CD4-positive, alpha-beta T cell treated with Interleukin-4 for 4 hours (primary cell): ENCODE data around the gene CCSAP.
A peak's percentile ranks its signal among the peaks of the same experiment; 100 is the strongest.

Source experiments
- DNase-seq: peaks from one replicate; pipeline ENCODE4 v3.0.0-alpha.2; 2020

Gene CCSAP

DNA sequence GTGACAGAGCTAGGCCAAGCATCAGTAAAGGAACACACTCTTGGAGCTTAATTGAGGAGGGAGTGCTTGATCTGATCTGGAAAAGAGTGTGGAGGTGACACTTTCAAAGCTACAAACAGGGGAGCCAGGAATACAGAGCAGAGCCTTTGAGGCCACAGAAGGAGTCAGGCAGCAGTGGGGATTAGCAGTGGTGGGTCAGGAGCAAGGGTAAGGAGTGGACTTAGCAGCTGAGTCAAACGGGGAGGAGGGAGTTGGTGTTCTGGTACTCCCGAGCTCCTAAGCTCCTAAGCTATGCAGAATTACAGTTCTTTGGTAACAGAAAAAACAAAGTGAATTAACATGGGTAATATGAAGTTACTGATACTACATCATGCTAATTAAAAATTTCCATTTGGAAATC is 57.4 kb downstream of the CCSAP start:
- DNase-seq, result no peak

DNA sequence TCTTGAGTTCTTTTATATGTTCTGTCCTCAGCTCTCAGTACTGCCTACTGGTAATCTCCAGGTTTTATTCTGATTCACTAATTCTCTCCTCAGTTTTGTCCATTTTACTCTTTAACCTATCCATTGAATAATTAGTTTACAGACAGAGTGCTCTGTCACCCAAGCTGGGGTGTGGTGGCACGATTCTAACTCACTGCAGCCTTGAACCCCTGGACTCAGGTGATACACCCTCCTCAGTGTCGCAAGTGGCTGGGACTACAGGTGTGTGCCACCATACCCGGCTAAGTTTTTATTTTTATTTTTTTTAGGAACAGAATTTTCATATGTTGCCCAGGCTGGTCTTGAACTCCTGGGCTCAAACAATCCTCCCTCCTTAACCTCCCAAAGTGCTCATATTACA is 58.0 kb downstream of the CCSAP start:
- DNase-seq, result no peak

DNA sequence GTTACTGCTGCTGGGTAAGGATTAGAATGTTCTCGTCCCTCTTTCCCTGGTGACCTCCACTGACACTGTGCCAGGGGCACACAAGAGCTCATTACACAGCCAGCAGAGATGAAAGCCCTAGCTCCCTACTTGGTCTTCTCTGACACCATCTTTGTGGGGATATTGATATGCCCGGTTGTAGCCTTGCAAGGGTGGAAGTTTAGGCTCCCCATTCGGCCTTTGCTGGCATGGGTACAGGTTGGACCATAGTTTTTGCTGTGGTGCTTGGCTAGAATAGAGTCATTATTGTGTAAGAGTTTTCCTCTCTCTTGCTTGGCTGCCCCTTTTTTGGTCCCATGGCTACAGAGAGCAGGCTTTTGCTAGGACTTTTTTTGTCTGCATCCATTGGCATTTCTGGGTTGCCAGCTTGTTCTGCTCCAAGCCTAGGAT is 59.6 kb downstream of the CCSAP start:
- no peak for DNase-seq

DNA sequence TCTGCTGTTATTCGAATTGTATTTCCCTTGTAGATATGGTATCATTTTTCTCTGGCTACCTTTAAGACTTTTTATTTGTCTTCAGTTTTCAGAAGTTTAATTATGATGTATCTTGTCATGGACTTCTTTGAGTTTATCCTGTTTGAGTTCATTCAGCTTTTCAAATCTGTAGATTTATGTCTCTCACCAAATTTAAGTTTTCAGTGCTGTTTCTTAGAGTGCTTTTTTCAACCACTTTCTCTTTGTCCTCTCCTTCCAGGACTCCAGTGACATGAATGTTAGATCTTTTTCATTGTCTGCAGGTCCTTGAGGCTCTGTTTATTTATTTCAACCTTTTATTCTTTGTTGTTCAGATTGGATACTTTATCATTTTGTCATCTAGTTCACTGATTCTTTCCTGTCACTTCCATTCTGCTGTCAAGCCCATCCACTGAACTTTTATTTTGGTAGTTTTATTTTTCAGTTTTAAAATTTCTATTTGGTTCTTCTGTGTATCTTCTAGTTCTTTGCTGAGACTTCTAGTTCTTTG is 60.5 kb downstream of the CCSAP start:
- no peak for DNase-seq

DNA sequence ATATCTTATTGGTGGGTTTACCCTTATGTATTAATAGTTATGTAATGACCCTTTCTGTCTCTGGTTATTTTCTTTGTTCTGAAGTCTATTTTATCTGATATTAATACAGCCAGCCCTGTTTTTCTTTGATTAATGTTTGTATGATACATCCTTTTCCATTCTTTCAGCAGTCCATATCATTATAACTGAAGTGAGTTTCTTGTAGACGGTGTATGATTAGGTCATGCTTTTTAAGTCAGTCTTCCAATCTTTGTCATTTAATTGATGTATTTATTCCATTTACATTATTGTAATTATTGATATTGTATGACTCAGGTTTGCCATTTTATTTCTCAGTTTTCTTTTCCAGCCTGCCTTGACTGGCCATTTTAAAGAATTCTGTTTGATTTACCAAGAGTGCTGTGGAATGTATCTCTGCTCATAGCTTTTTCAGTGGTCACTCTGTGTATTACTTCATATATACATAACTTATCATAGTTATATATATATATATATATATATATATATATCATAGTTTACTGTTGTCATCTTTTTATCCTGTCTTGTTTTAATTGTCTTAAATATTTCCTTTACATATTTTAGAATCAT is 61.4 kb downstream of the CCSAP start:
- DNase-seq, result no peak

DNA sequence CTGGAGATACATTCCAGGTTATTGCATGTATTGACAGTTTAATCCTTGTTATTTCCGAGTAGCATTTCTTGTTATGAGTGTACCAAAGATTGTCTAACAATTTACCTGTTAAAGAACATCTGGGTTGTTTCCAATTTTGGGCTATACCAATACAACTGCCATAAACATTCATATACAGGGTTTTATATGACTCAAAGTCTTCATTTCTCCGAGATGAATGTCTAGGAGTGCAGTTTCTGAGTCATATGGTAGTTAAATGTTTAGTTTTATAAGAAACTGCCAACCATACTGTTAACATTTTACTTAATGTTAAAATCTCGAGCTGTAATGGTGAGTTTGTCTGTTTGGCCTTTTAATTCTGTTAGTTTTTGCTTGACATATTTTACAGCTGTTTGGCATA is 61.9 kb downstream of the CCSAP start:
- DNase-seq, result no peak

DNA sequence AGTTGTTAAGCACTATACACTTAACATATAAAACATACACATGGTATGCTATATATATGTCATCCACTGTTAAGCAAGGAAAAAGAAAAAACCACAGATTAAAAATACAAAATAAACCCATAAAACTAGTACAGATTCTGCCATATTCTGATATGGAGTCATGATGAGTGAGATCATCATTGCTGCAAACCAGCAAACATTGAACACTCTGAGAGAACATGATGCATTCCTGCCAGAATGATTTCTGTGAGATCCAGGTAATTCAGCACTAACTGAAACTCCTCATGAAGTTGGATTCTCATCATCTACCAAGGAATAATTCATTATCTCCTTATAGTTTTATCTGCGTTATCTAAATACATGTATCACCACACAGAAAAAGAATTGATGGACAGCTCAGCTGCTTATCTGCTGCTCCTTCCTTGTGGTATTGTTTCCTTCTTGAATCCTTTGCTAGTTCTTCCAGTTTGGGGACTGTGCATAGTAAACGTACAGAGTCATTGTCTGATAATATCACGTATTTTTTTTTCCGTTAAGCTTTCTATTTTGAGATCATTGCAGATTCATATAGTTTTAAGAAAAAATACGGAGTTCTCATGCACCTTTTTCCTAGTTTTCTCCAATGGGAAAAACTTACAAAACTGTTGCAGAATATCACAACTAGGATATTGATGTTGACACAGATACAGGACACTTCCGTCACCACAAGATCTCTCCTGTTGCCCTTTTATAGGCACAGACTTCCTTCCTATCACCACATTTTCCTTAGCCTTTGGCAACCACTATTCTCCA is 62.6 kb downstream of the CCSAP start:
- DNase-seq, result no peak

DNA sequence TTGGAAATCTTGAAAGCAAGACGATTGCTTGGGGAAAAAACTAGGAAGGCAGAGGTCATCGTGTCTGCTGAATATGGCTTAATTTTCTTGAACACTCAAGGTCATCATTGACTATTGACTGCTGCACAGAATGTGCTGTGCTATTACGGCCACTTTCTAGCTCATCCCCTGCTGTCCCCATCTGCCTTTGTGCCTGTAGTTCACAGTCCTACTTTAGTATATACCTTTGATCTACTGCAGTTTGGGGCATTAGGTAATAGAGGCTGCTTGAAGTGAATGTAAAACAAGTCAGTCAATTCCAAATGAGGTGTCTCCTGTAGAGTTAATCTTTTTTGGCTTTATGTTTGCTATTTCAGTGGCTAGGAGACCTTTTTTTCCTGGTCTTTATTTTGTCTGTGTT is 63.6 kb downstream of the CCSAP start:
- no peak for DNase-seq

DNA sequence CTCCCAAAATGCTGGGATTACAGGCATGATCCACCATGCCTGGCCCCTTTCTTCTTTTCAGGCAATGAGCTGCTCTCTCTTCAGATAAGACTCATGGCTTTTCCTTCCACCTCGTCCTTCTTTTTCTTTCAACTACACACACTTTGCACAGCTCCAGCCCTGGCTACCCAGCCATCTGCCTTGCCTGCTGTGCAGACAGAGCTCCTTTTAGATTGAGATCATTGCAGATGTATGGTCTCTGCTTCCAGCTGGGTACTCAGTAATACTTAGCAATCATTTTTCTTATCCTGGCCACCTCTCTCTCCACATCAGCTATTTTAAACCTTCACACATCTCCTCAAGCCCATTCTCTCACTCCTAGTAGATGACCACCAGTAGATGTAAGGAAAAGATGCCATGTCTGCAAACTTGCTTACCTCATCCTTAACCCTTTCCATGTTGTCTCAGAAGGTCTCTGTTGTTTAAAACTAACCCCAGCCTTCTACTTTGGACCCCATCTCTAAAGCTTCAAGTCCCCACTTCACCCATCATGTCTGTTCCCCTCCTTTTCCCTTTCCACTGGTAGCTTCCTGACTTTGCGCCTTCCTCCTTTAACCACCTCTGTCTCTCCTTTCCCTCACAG is 64.6 kb downstream of the CCSAP start:
- no peak for DNase-seq

DNA sequence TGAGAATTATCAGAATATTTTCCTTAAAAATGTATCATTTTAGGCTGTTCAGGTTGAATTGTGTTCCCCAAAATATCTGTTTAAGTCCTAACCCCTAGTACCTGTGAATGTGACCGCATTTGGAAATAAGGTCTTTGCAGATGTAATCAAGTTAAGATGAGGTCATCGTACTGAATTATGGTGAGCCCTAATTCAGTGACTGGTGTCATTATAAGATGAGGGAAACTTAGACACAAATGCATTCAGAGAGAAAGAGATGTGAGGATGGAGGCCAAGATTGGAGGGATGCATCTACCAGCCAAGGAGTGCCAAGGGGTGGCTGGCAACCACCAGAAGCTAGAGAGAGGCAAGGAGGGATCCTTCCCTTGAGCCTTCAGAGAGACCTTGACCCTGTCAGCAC is 67.8 kb downstream of the CCSAP start:
- DNase-seq, result no peak

DNA sequence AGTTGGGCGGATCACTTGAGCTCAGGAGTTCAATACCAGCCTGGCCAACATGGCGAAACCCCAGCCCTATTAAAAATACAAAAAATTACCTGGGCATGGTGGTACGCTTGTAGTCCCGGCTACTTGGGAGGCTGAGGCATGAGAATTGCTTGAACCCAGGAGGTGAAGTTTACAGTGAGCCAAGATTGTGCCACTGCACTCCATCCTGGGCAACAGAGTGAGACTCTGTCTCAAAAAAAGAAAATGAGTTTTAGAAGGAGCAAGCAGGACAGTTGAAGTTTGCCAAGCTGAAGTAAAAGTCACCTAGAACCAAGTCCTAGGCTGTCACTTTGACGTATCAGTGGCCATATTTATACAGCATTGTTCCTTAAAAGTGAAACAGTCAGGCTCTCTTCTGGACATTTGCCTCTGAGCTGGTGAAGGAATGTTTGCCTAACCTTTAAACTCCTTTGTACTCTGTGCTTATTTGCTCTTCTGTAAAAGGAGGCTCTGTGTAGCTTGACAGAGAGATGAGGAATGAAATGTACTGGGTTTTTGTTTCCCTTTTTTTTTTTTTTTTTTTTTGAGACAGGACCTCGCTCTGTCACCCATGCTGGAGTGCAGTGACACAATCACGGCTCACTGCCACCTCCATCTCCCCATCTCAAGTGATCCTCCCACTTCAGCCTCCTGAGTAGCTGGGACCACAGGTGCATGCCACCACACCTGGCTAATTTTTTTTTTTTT is 69.2 kb downstream of the CCSAP start:
- DNase-seq, result no peak

DNA sequence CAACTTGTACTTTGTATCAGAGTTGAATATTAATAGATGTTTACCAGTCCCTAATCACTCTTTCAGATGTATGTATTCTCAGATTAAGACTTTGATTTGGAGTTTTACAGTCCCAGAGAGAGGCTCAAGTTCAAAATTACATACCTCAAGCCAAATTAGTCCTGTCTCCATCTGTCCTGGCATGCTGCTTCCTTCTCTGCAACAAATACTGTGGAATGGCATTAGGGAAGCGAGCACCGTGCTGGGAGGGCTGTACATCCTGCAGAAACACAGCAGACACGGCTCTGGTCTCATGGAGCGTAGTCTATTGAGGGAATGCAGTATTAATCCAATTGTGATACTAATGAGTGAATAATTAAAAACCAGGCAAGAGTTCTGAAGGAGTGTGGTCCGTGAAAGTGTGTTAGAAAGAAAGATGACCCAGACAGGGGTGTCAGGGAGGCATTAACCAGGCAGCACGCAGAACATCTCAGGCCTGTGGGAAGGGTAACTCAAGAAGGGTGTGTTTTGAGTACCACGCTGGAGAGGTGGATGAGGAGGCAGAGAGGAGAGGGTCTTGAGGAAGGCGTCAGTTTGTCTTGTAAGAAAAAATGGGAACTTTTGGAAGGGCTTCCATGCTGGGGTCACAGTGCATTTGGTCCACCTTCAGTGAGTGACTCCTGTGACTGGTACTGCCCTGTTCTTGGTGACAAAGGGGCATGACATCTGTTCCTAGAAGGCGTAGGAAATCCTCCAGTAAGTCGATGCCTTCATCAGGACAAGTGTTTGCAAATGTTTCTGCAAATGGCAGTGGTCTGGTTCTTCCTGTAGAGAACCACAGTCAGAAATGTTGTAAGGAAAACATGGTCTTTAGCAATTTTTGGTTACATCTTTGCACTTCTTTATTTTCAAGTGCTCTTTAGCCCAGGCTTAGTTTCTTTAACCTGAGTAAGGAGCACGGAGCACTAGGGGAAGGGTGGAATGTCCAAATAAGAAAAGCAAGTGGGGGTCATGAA is 70.4 kb downstream of the CCSAP start:
- no peak for DNase-seq

DNA sequence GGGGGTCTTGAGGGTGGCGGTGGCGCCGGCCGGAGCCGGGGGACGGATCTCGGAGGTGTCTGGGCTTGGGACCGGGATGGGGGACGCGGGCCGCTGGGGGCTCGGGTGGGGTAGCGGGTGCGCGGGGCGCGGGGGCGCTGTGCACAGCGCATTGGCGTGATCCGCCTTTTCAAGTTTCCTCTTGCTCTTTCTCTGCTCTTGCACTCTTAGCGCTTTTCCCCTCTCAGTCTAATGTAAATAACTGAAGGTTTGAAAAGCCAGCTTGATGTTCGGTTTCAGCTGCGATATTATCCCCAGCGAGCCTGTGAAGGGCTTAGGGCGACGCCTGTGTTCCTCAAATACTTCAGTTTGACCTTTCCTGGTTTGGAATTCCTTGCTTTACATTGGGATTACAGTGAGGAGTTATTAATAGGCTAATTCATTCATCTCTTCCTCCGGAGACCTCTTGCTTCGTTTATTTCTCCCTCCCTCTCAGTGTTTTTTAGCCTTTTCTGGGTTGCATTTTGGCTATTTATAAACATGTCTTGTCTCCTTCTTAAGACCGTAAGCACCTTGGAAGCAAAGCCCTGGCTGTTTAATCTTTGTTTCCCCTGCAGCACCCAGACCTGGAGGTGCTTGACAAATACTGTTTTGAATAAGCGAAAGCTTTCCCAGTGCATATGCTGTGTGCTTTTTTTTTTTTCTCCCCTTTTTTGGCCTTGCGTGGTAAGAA is 71.2 kb downstream of the CCSAP start:
- DNase-seq, result peak; percentile 33
